GM21576 (cell line): ENCODE results near the gene NOL4L.

Source experiments
- ATAC-seq: cut with Tn5 transposase; IDR thresholded peaks from one replicate; pipeline ENCODE4 v1.9.1; 2021; ENCODE audit warnings: mild to moderate bottlenecking, moderate library complexity; ENCODE audit not compliant: unreplicated experiment

NOL4L gene

GRCh38 chr20:32577023-32577422, 8.1 kb downstream of the NOL4L start:
- ATAC-seq, result no peak

GRCh38 chr20:32576560-32576959, 8.6 kb downstream of the NOL4L start:
- ATAC-seq, result no peak

GRCh38 chr20:32575805-32576204, 9.3 kb downstream of the NOL4L start:
- ATAC-seq, result no peak

GRCh38 chr20:32575227-32575581, 9.9 kb downstream of the NOL4L start:
- no peak for ATAC-seq

GRCh38 chr20:32574296-32575226, 10.6 kb downstream of the NOL4L start:
- no peak for ATAC-seq

- ATAC-seq, result no peak
Measured at GRCh38 chr20:32573167-32573851, 11.8 kb downstream of the NOL4L start.

GRCh38 chr20:32572271-32572968, 12.7 kb downstream of the NOL4L start:
- ATAC-seq, result no peak

- ATAC-seq, result no peak
Measured at GRCh38 chr20:32571566-32571965, 13.6 kb downstream of the NOL4L start.

GRCh38 chr20:32570401-32571190, 14.5 kb downstream of the NOL4L start:
- no peak for ATAC-seq

- no peak for ATAC-seq
Measured at GRCh38 chr20:32569380-32570305, 15.5 kb downstream of the NOL4L start.

- no peak for ATAC-seq
Measured at GRCh38 chr20:32569018-32569379, 16.1 kb downstream of the NOL4L start.

- ATAC-seq, result no peak
Measured at GRCh38 chr20:32567384-32568178, 17.6 kb downstream of the NOL4L start.

- no peak for ATAC-seq
Measured at GRCh38 chr20:32566379-32567374, 18.5 kb downstream of the NOL4L start.

- ATAC-seq, result no peak
Measured at GRCh38 chr20:32565735-32566032, 19.4 kb downstream of the NOL4L start.

- no peak for ATAC-seq
Measured at GRCh38 chr20:32564921-32565734, 20.0 kb downstream of the NOL4L start.

- no peak for ATAC-seq
Measured at GRCh38 chr20:32564440-32564839, 20.7 kb downstream of the NOL4L start.
